GM18505 (cell line): ENCODE results near the gene NTM.
"Not testable (repeated sequence)": the region's sequence is repeated elsewhere in the genome, so short reads cannot be mapped to it uniquely, and the experiment has no call there.

Source experiments
- ATAC-seq: cut with Tn5 transposase; IDR thresholded peaks from one replicate; pipeline ENCODE4 v1.9.1; 2021; ENCODE audit not compliant: unreplicated experiment
- POLR2A ChIP-seq: IDR thresholded peaks from 4 replicates; pipeline ENCODE4 v1.6.1; 2011; ENCODE audit warnings: borderline replicate concordance; ENCODE audit not compliant: insufficient read depth, insufficient read length; ENCODE audit errors: extremely low read depth

Gene NTM

GRCh38 chr11:132060567-132060966 lies 690.2 kb downstream of the NTM start:
- ATAC-seq = no peak
- TF ChIP-seq POLR2A = no peak

- TF ChIP-seq POLR2A = no peak
- no peak for ATAC-seq
Observed at GRCh38 chr11:132062031-132062430, 691.6 kb downstream of the NTM start.

- TF ChIP-seq POLR2A = no peak
- ATAC-seq = no peak
Observed at GRCh38 chr11:132062541-132062940, 692.1 kb downstream of the NTM start.

- no peak for ATAC-seq
- no peak for TF ChIP-seq POLR2A
Observed at GRCh38 chr11:132064987-132065620, 694.7 kb downstream of the NTM start.

GRCh38 chr11:132068556-132068955 lies 698.1 kb downstream of the NTM start:
- TF ChIP-seq POLR2A = no peak
- ATAC-seq = no peak

GRCh38 chr11:132069593-132069992 lies 699.2 kb downstream of the NTM start:
- not testable (repeated sequence) for ATAC-seq

GRCh38 chr11:132070907-132071306 lies 700.5 kb downstream of the NTM start:
- ATAC-seq = not testable (repeated sequence)

- ATAC-seq = no peak
- TF ChIP-seq POLR2A = no peak
Observed at GRCh38 chr11:132072044-132072857, 701.8 kb downstream of the NTM start.

- TF ChIP-seq POLR2A = no peak
- no peak for ATAC-seq
Observed at GRCh38 chr11:132072858-132073211, 702.4 kb downstream of the NTM start.

GRCh38 chr11:132073787-132074186 lies 703.4 kb downstream of the NTM start:
- no peak for ATAC-seq
- TF ChIP-seq POLR2A = no peak

GRCh38 chr11:132075447-132075846 lies 705.0 kb downstream of the NTM start:
- TF ChIP-seq POLR2A = no peak
- no peak for ATAC-seq

GRCh38 chr11:132077416-132077815 lies 707.0 kb downstream of the NTM start:
- no peak for ATAC-seq
- TF ChIP-seq POLR2A = no peak

- TF ChIP-seq POLR2A = no peak
- ATAC-seq = no peak
Observed at GRCh38 chr11:132078264-132079076, 708.1 kb downstream of the NTM start.

GRCh38 chr11:132080127-132080526 lies 709.7 kb downstream of the NTM start:
- no peak for ATAC-seq
- TF ChIP-seq POLR2A = no peak
